ENCODE data around the gene VAC14.

GRCh38 chr16:70665113-70665694 lies 135.8 kb downstream of the VAC14 start:
- TF ChIP-seq CTCF (tag by site-specific recombination; IDR thresholded peaks at IDR 0.05): no peak
- TF ChIP-seq ZSCAN23 (tag by site-specific recombination; IDR thresholded peaks at IDR 0.05): no peak
- TF ChIP-seq, protein P1, sequence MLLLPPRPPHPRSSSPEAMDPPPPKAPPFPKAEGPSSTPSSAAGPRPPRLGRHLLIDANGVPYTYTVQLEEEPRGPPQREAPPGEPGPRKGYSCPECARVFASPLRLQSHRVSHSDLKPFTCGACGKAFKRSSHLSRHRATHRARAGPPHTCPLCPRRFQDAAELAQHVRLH (tag by site-specific recombination; IDR thresholded peaks at IDR 0.05): no peak
- TF ChIP-seq, protein P2, sequence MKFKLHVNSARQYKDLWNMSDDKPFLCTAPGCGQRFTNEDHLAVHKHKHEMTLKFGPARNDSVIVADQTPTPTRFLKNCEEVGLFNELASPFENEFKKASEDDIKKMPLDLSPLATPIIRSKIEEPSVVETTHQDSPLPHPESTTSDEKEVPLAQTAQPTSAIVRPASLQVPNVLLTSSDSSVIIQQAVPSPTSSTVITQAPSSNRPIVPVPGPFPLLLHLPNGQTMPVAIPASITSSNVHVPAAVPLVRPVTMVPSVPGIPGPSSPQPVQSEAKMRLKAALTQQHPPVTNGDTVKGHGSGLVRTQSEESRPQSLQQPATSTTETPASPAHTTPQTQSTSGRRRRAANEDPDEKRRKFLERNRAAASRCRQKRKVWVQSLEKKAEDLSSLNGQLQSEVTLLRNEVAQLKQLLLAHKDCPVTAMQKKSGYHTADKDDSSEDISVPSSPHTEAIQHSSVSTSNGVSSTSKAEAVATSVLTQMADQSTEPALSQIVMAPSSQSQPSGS (tag by site-specific recombination; IDR thresholded peaks at IDR 0.05; ENCODE audit: low read depth): no peak
- no peak for TF ChIP-seq TSHZ1 (tag by site-specific recombination; IDR thresholded peaks at IDR 0.05; ENCODE audit: borderline replicate concordance)

All from HEK293 (cell line).